Measurements from ENCODE around the gene SAMD11.

The SAMD11 gene

DNA sequence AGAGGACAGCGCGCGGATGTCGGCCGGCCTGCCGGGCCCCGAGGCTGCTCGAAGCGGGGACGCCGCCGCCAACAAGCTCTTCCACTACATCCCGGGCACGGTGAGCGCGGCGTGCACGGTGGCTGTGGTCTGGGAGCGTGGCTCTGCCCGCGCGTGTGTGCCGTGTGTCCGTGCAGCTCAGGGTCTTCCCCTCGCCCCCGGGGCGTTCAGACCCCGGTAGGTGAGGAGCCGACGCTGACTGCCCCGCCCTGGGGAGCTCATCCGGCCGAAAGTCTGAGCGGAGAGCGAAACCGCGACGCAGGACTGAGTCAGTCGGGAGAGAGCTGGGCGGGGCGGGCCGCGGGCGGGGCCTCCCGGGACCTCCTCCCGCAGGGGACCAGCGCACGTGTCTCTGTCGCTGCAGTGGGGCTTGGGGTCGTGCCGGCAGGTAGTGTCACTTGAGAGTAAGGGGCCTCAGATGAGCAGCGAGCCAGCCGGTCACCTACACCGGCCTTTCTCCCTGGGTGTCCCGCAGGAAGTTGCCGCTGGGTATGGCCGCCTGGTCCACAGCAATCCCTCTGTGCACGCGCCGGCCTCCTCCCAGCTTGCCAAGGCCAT, 43.1 kb downstream of the SAMD11 start:
- FAIRE-seq (no peak), DNase-seq (ENCODE audit: insufficient read length, low spot score) (no peak)
- TF ChIP-seq, protein P1, sequence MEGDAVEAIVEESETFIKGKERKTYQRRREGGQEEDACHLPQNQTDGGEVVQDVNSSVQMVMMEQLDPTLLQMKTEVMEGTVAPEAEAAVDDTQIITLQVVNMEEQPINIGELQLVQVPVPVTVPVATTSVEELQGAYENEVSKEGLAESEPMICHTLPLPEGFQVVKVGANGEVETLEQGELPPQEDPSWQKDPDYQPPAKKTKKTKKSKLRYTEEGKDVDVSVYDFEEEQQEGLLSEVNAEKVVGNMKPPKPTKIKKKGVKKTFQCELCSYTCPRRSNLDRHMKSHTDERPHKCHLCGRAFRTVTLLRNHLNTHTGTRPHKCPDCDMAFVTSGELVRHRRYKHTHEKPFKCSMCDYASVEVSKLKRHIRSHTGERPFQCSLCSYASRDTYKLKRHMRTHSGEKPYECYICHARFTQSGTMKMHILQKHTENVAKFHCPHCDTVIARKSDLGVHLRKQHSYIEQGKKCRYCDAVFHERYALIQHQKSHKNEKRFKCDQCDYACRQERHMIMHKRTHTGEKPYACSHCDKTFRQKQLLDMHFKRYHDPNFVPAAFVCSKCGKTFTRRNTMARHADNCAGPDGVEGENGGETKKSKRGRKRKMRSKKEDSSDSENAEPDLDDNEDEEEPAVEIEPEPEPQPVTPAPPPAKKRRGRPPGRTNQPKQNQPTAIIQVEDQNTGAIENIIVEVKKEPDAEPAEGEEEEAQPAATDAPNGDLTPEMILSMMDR (IDR thresholded peaks at IDR 0.05; ENCODE audit: insufficient read depth, missing control alignments) = no peak

DNA sequence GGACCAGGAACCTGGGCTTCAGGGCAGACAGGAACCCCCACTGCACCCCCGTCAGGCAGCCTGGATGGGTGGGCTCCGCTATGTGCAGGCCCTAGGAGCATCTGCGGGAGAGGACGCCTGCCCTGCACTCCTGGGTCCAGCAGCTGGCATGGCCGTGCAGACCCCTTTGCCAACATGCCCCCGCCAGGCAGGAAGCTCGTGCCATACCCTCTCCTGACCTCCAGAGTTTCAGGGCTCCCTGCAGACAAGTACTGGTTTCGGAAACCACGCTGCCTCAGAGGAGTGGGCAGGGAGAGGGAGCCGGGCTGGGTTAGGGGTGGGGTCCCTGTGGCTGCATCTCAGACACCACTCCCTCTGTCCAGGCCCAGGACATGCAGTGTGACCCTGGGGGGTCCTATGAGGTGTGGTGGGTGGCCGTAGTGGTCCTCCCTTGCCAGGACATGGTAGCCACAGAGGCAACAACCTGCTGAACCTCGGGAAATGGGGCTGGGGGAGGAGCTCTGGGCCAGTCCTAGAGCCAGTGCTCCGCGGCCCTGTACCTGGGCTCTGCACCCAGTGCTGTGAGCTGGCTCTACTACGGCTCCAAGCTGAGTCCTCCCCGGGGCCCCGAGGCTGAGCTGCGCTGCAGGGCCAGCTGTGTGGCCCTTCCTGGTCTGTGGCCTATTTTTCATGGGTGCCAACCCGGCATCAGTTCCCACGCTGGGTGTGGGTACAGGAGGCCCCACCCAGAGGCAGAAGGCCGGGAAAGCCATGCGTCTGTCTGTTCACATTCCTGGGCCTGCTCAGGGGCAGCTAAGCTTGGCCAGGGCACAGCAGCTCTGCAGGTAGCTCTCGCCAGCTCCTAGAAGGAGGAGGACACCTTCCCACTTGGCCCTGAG, 44.0 kb downstream of the SAMD11 start:
- no peak for DNase-seq (ENCODE audit: insufficient read length, low spot score)
- no peak for FAIRE-seq
- TF ChIP-seq, protein P1 (IDR thresholded peaks at IDR 0.05; ENCODE audit: insufficient read depth, missing control alignments) = no peak

DNA sequence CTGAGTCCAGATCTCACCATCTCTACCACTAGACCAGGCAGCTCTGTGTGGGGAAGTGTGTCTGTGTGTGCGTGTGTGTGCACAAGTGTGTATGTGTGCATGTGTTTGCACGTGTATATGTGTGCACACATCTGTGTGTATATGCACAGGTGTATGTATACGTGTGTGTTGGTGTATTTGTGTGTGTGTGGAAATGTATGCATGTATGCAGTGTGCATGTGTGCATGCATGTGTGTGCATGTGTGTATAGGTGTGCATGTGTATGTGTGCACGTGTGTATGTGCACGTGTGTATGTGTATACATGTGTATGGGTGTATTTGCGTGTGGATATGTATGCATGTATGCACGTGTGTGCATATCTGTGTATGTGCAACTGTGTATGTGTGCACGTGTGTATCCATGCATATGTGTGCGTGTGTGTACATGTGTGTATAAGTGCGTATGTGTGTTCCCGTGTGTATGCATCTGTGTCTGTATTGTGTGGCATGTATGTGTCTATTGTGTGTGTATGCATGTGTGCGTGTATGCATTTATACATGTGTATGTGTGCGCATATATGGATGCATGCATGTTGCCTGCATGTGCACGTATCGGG, 45.6 kb downstream of the SAMD11 start:
- FAIRE-seq (no peak), DNase-seq (ENCODE audit: insufficient read length, low spot score) (no peak)
- TF ChIP-seq, protein P1 (IDR thresholded peaks at IDR 0.05; ENCODE audit: insufficient read depth, missing control alignments) = no peak

DNA sequence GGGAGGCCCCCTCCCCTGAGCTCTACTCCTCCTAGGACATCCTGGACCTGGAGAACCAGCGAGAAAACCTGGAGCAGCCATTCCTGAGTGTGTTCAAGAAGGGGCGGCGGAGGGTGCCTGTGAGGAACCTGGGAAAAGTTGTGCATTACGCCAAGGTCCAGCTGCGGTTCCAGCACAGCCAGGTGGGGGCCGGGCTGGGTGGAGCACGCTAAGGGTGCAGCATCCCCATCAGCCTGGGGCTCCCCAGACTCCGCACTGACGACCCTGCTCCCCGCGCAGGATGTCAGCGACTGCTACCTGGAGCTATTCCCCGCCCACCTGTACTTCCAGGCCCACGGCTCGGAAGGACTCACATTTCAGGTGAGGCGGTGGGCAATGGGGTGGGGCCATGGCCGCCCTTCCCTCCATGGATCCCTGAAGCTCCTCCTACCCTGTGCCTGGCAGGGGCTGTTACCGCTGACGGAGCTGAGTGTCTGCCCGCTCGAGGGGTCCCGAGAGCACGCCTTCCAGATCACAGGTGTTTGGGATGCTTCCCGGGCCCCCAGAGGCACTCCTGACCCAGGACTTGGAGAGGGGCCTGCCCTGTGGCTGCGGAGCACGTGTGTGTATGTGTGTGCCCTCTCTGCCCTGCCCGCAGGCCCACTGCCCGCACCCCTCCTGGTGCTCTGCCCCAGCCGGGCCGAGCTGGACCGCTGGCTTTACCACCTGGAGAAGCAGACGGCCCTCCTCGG, 46.7 kb downstream of the SAMD11 start:
- no peak for FAIRE-seq
- TF ChIP-seq, protein P1 (IDR thresholded peaks at IDR 0.05; ENCODE audit: insufficient read depth, missing control alignments) = no peak
- no peak for DNase-seq (ENCODE audit: insufficient read length, low spot score)

DNA sequence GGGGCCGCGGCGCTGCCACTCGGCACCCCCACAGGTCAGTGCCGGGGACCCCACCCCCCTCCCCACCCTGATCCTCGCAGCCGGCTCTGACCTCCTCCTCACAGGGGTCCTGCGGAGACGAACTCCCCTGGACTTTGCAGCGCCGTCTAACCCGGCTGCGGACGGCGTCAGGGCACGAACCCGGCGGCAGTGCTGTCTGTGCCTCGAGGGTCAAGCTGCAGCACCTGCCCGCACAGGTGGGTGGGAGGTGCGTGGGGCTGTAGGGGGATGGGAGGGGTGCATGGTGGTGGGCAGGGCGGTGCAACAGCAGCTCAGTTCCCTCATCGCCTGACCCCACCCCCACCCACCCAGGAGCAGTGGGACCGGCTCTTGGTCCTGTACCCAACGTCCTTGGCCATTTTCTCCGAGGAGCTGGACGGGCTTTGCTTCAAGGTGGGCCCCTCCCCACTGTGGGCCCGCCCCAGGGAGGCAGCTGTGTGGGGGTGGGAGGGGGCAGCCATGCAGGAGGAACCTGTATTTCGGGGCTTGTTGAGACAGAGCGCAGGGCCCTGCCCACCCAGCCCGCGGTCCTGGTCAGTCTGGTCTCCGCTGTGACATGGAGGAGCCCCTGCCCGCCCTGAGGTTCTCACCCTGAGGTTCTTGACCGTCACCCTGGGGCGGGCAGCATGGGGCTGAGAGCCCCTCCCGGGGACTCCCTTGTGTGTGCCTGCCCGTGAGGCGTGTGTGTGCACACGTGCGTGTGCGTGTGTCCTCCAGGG, 47.4 kb downstream of the SAMD11 start:
- no peak for DNase-seq (ENCODE audit: insufficient read length, low spot score)
- TF ChIP-seq, protein P1 (IDR thresholded peaks at IDR 0.05; ENCODE audit: insufficient read depth, missing control alignments) = no peak
- FAIRE-seq = no peak

DNA sequence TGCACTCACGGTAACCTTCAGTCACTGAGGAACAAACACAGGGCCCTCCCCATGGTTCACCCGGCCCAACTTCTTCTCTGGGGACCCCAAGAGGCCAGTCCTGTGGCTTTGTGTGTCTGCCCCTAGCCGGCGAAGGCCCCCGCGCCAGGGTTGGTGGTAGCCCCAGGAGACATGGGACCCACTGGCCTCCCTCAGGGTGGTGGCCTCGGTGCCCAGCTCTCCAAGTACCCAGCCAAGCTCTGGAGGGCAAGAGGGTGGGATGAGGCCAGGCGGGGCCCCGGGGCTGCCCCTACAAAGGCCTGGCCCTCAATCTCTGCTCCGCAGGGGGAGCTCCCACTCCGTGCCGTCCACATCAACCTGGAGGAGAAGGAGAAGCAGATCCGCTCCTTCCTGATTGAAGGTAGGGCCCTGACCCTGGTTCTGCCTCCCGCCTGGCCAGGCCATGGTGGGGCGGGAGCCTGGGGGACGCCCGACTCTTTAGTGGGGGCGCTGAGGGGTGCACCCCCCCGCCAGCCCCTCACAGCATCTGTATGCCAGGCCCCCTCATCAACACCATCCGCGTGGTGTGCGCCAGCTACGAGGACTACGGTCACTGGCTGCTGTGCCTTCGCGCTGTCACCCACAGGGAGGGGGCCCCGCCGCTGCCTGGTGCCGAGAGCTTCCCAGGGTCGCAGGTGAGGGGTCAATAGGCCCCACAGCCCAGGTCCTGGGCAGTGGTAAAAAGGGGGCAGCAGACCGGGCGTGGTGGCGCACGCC, 48.2 kb downstream of the SAMD11 start:
- FAIRE-seq (no peak), DNase-seq (ENCODE audit: insufficient read length, low spot score) (no peak)
- TF ChIP-seq, protein P1 (IDR thresholded peaks at IDR 0.05; ENCODE audit: insufficient read depth, missing control alignments) = no peak

All from D721Med (cell line).